ENCODE results near the gene MRPS16.

- TF ChIP-seq EZH2 (IDR thresholded peaks at IDR 0.05; ENCODE audit: borderline replicate concordance, low read length) (no peak), CTCF (IDR thresholded peaks at IDR 0.05; ENCODE audit: low read length) (no peak)
These were observed 47.4 kb downstream of the MRPS16 start for GRCh38 chr10:73205081-73205480.

Data from OCI-LY1 (cell line).